Ovary (tissue), 9 donors: ENCODE data around the gene LSMEM2. TPM values are rescaled to one million over a fixed set of nuclear protein-coding genes. Genes with fewer than 3 reads are reported as not detected.
"Not testable (repeated sequence)": the region's sequence is repeated elsewhere in the genome, so short reads cannot be mapped to it uniquely, and the experiment has no call there.

ENCODE experiments used
- DNase-seq, 5 donors: peaks; one replicate each; pipeline ENCODE4 v3.0.0-alpha.2; 2019 to 2020
- H3K27ac ChIP-seq, 2 donors: fragments of 200-600 bp; one replicate each; pipeline versions ENCODE4 v1.5.1 to v1.8.0; 2019 to 2022
- H3K27me3 ChIP-seq: fragments of 200-600 bp; one replicate; pipeline ENCODE4 v1.8.0; 2022
- H3K36me3 ChIP-seq: fragments of 200-600 bp; sonication (generic); one replicate; pipeline ENCODE4 v1.5.1; 2019
- H3K4me1 ChIP-seq: one replicate; pipeline ENCODE4 v1.8.1; 2013; ENCODE audit warnings: mild to moderate bottlenecking, moderate library complexity; ENCODE audit not compliant: insufficient read depth
- H3K4me3 ChIP-seq: fragments of 200-600 bp; sonication (generic); one replicate; pipeline ENCODE4 v1.5.1; 2017
- H3K9me3 ChIP-seq, 2 donors: fragments of 200-600 bp in 1 of 2; sonication (generic) in 1 of 2; one replicate each; pipeline versions ENCODE4 v1.5.1 to v1.8.1; 2013 to 2019; ENCODE audit warnings: mild to moderate bottlenecking in 1 of 2, moderate library complexity in 1 of 2
- CTCF ChIP-seq, 3 donors: fragments of 450-650 bp in 2 of 3; fragments of 200-600 bp in 1 of 3; IDR thresholded peaks; one replicate each; pipeline versions ENCODE4 v1.5.1 to v1.8.0; 2016 to 2022; ENCODE audit warnings: antibody characterized with exemption in 3 of 3, mild to moderate bottlenecking in 1 of 3
- EP300 ChIP-seq: sonication (generic); formaldehyde crosslinking; IDR thresholded peaks from one replicate; pipeline ENCODE4 v1.6.1; 2017; ENCODE audit warnings: antibody characterized with exemption
- POLR2A ChIP-seq: fragments of 450-650 bp; IDR thresholded peaks from one replicate; pipeline ENCODE4 v1.6.1; 2017; ENCODE audit warnings: antibody characterized with exemption, mild to moderate bottlenecking, moderate library complexity
- WGBS, 3 donors: extraction: QIAGEN DNeasy Blood & Tissue Kit in 1 of 3; methylation state at CpG; one replicate each; pipeline versions ENCODE4 v1.1.5 to v1.1.7; 2013 to 2017; 5-methylcytosine and 5-hydroxymethylcytosine counted together
- intact Hi-C, 4 donors: fragments of 100-400 bp; cut with DNase I; formaldehyde crosslinking; loops; one replicate each; pipeline versions ENCODE4 v1.11.0 to v1.15.1; 2022 to 2023
- polyA plus RNA-seq, 2 donors: library from polyadenylated mRNA; stranded (reverse); fragments of 200-250 nt in 1 of 2; fragments of 350-450 nt in 1 of 2; fragmentation: Illumina TruSeq in 1 of 2; extraction: RNeasy Lipid Tissue Mini Kit (QIAGEN cat#74804) in 1 of 2; gene quantifications; one replicate each; pipeline ENCODE4 v1.2.3, GENCODE V29; 2013 to 2014
- total RNA-seq, 7 donors: library from RNA; depleted of rRNA in 2 of 7; stranded (reverse); fragments of >200 nt in 2 of 7; fragmentation: NEBNext Ultra II Directional in 3 of 7; extraction: Animal tissue kit (Norgen Biotek cat#: 25700) in 3 of 7; gene quantifications; one replicate each; pipeline versions ENCODE4 v1.1.0 to v1.2.4, GENCODE V29; 2016 to 2023
- donor health status: DM: no; HTN: no; CAD: no; lungs with moderate emphysema.
- donor health status: DM: no; HTN: no; CAD: no.
- donor health status: Bipolar disorder and iron deficiency.
- donor health status: DM: yes; HTN: yes; CAD: no.
- donor health status: DM: no; HTN: no; CAD: no.
- donor health status: DM: yes; HTN: yes; CAD: no.

Gene LSMEM2
- total and polyA plus RNA-seq, 9 donors: 0.42 to 1.4 (median 0.76) TPM; not detected in 2

- WGBS, 3 donors: 53 to 70% (median 66%) methylated on average over 4 of the region's 4 CpGs
- no peak overlapping the region for H3K4me3 ChIP-seq
- TF ChIP-seq EP300: no peak
- TF ChIP-seq CTCF (IDR thresholded peaks at IDR 0.05): no peak
- TF ChIP-seq POLR2A: no peak
Observed at GRCh38 chr3:50278123-50278879, 586 bp upstream of the LSMEM2 start.

GRCh38 chr3:50279255-50280016 lies 549 bp downstream of the LSMEM2 start:
- 87 to 92% (median 90%) methylated on average over 8 of the region's 8 CpGs for WGBS, 3 donors
- intact Hi-C loops: loop anchor here in 2 of 4 donors (10.0 kb wide), 2 partner anchors 155 to 165 kb away; no protein-coding TSS in a partner anchor
- no peak overlapping the region for H3K4me3 ChIP-seq
- no peaks in the 10 kb centered on the region for H3K36me3 ChIP-seq
- TF ChIP-seq EP300: no peak
- no peak for TF ChIP-seq POLR2A
- TF ChIP-seq CTCF (IDR thresholded peaks at IDR 0.05): no peak
- no peaks in the 10 kb centered on the region for H3K4me1 ChIP-seq
- no peak overlapping the region for H3K27ac ChIP-seq
- no peaks in the 10 kb centered on the region for H3K27me3 ChIP-seq
- no peaks in the 10 kb centered on the region for H3K9me3 ChIP-seq
- DNase-seq: no peak

More at GRCh38 chr3:50278123-50278879, 586 bp upstream of the LSMEM2 start:
- DNase-seq: no peak
- no peaks in the 10 kb centered on the region for H3K36me3 ChIP-seq
- H3K4me1 ChIP-seq: no peaks in the 10 kb centered on the region
- intact Hi-C loops: loop anchor here in 2 of 4 donors (10.0 kb wide), 2 partner anchors 154 to 164 kb away; no protein-coding TSS in a partner anchor
- no peaks in the 10 kb centered on the region for H3K9me3 ChIP-seq
- no peak overlapping the region for H3K27ac ChIP-seq
- no peaks in the 10 kb centered on the region for H3K27me3 ChIP-seq

GRCh38 chr3:50284121-50284520 lies 5.2 kb downstream of the LSMEM2 start:
- DNase-seq, H3K27me3 ChIP-seq, H3K4me1 ChIP-seq, H3K27ac ChIP-seq, H3K4me3 ChIP-seq, H3K9me3 ChIP-seq, H3K36me3 ChIP-seq: not testable (repeated sequence)
- intact Hi-C loops: loop anchor here in 1 of 4 donors (1.0 kb wide), 1 partner anchor 34 kb away; no protein-coding TSS in a partner anchor
- WGBS, 3 donors: 80 to 84% (median 81%) methylated on average over 6 of the region's 6 CpGs

GRCh38 chr3:50286322-50287227 lies 7.7 kb downstream of the LSMEM2 start:
- Histone ChIP-seq H3K4me3 (no peak overlapping the region), H3K4me1 (peaks cover 3% of the 10 kb centered on the region), H3K9me3 (no peaks in the 10 kb centered on the region), H3K27me3 (no peaks in the 10 kb centered on the region), H3K36me3 (no peaks in the 10 kb centered on the region), H3K27ac (no peak overlapping the region)
- peak in 1 of 5 donors; percentile 18 for DNase-seq
- WGBS, 3 donors: 79 to 80% (median 80%) methylated on average over 23 to 28 of the region's 28 CpGs
- intact Hi-C loops: no loop called here
- TF ChIP-seq EP300: no peak
- no peak for TF ChIP-seq POLR2A
- no peak for TF ChIP-seq CTCF (IDR thresholded peaks at IDR 0.05)
